Right lobe of liver (tissue), 4 donors: ENCODE results near the gene NKX6-2.

Source experiments
- CTCF ChIP-seq, 4 donors: fragments of 200-600 bp in 3 of 4; fragments of 450-650 bp in 1 of 4; IDR thresholded peaks; one replicate each; pipeline versions ENCODE4 v1.5.1 to v1.8.0; 2016 to 2022; ENCODE audit warnings: antibody characterized with exemption in 4 of 4, mild to moderate bottlenecking in 2 of 4
- POLR2A ChIP-seq: fragments of 450-650 bp; IDR thresholded peaks from one replicate; pipeline ENCODE4 v1.6.1; 2017; ENCODE audit warnings: antibody characterized with exemption, mild to moderate bottlenecking
- donor health status: DM: no; HTN: no; CAD: no.
- donor health status: DM: no; HTN: no; CAD: no.
- donor health status: DM: no; HTN: yes; CAD: no.

DNA sequence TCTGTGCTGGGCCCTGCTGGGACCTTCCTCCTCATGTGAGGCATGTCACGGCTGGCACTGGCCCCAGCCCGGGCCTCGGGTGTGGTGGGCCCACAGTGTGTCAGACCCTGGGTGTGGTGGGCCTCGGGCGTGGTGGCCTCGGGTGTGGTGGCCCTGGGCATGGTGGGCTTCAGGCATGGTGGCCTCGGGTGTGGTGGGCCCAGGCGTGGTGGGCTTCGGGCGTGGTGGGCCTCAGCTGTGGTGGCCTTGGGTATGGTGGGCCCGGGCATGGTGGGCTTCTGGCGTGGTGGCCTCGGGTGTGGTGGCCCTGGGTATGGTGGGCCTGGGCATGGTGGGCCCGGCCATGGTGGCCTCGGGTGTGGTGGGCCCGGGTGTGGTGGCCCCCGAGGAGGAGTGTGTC lies 40.4 kb downstream of the NKX6-2 start:
- TF ChIP-seq CTCF (IDR thresholded peaks at IDR 0.05) (no peak), POLR2A (no peak)
